Pulmonary artery endothelial cell (primary cell): ENCODE data around the gene FAM13A. TPM values are rescaled to one million over a fixed set of nuclear protein-coding genes. Genes with fewer than 3 reads are reported as not detected.
"Not testable (repeated sequence)": the region's sequence is repeated elsewhere in the genome, so short reads cannot be mapped to it uniquely, and the experiment has no call there.

Source experiments
- DNase-seq: peaks from one replicate; pipeline ENCODE4 v3.0.0-alpha.2; 2011; ENCODE audit warnings: low read depth, low spot score
- total RNA-seq: library from RNA; depleted of rRNA; stranded (reverse); fragments of >200 nt; gene quantifications from 2 replicates; pipeline ENCODE4 v1.2.3, GENCODE V29; 2014

Gene FAM13A
- total RNA-seq, 1 donor from 2014 or later = 4.0 TPM

DNA sequence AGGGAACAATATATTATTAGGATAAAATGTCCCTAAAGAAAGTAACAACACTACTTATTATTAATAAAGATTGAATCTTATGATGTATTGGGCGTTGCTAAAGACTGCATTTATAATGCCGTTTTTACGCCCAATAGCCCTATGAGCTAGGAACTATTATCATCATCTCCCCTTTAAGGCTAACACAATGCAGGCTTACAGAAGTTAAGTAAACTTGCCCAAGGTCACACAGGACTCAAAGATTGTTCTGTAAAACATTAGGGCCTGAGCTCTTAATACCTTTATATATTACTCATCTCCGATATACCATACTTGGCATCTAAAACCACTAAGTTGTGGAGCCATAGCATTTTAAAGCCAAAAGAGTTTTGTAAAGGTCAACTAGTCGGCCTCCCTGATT, 149.5 kb downstream of the FAM13A start:
- DNase-seq = no peak

- not testable (repeated sequence) for DNase-seq
Observed at GRCh38 chr4:88904240-88904639, 152.7 kb downstream of the FAM13A start.

GRCh38 chr4:88900432-88900831, 156.6 kb downstream of the FAM13A start:
- no peak for DNase-seq

GRCh38 chr4:88897752-88898151, 159.2 kb downstream of the FAM13A start:
- DNase-seq = no peak

- no peak for DNase-seq
Observed at GRCh38 chr4:88897180-88897579, 159.8 kb downstream of the FAM13A start.

GRCh38 chr4:88893961-88894360, 163.0 kb downstream of the FAM13A start:
- DNase-seq = no peak

- no peak for DNase-seq
Observed at GRCh38 chr4:88892646-88893045, 164.3 kb downstream of the FAM13A start.

- no peak for DNase-seq
Observed at GRCh38 chr4:88891636-88892035, 165.3 kb downstream of the FAM13A start.

DNA sequence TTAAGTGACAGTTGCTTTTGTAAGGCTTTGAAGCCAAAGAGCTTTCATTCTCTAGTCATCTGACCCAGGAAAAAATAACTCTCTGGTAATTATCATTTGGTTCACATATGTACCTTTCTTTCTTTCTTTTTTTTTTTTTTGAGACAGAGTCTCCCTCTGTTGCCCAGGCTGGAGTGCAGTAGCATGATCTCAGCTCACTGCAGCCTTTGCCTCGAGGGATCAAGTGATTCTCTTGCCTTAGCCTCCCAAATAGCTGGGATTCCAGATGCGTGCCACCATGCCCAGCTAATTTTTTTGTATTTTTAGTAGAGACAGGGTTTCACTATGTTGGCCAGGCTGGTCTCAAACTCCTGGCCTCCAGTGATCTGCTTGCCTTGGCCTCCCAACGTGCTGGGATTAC, 169.6 kb downstream of the FAM13A start:
- DNase-seq = not testable (repeated sequence)

DNA sequence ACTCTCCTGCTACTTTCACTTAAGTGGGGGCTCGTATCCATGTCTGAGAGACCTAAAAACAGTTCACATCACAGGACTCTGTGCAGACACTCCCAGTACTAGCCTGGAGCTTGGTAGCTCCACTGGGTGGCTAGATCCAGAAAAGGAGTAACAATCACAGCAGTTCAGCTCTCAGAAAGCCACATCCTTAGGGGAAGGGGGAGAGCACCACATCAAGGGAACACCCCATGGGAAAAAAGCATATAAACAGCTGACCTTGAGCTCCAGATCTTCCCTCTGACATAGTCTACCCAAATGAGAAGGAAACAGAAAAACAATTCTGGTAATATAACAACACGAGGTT, 175.8 kb downstream of the FAM13A start:
- DNase-seq = no peak

GRCh38 chr4:88880501-88881226, 176.3 kb downstream of the FAM13A start:
- DNase-seq = no peak

DNA sequence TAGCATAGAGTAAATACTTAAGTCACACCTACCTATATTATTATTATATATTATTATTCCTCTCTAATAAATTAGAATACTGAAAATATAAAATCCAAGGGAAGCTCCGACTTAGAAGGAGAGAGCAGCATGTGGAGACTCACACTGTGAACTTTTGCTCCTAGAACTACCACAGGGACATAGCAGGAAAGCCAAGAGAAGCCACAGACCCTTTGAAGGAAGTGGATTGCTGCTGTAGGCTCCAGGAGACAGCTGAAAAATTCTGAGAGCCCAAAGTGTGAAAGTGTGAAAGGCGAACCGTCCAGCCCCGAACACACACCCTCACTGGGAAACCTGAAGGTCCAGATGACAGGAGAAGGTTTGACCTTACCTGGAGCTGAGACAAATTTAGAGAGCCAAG, 177.0 kb downstream of the FAM13A start:
- no peak for DNase-seq

DNA sequence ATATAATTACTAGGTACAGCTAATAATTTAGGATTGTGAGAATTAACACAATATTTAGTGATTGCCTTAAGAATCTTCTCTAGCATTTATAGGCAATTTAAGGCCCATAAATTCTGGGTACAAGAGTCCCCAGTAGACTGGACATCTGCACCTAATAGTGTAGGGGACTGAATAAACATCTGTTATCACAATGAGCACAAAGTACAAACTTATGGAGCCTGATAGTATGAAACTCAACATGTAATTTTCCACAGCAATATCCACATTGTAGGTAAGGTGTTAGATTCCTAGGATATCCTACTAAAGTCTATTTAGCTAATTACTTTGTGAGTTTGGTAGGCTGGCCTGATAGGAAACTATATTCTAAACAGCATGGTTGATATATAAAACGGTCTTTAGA, 178.3 kb downstream of the FAM13A start:
- no peak for DNase-seq

GRCh38 chr4:88870428-88870827, 186.6 kb downstream of the FAM13A start:
- no peak for DNase-seq

DNA sequence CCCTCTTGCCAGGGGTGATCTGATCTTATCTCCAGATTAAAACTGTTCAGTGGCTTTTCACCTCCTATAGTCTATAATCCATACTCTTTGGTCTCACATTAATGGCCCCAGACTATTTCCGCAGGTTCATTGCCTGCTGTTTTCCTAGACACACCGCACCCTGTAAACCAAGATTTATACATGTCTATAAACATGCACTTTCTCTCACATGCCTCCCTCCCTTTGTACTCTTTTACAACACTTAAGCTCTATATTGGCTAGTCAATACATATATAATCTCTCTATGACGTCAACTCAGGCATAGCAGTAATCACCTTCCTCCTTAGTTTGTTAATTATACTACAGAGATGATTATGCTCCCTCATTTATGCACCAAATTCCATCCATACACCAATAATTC, 188.5 kb downstream of the FAM13A start:
- DNase-seq = no peak

DNA sequence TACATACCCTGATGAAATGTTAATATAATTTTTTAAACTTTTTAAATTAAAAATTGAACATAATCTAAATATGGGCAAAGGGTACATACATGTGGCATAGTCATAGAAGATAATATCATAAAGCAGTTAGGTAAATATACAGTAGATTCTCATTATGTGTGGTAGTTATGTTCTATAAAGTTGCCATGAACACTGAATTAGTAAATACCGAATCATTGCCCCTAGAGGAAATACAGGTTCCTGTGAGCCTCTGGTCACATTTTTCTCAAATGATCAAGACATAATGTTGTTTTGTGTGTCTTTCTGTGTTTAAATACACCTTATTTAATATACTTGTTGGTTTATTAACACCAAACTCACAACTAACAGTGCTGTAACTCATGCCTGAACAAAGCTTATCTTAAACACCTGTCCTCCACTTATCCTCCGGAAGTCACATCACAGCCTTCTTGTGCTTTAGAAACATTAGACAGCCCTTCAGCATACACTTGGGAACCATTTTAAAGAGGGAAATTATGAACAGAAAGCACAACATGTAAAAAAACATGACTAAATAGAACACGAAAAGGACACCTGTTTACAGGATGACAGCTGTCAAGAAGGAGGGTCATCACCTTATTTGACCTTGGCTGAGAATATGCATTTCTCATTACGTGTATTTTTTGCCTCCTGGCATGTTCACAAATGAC, 190.0 kb downstream of the FAM13A start:
- peak; percentile 67 for DNase-seq

DNA sequence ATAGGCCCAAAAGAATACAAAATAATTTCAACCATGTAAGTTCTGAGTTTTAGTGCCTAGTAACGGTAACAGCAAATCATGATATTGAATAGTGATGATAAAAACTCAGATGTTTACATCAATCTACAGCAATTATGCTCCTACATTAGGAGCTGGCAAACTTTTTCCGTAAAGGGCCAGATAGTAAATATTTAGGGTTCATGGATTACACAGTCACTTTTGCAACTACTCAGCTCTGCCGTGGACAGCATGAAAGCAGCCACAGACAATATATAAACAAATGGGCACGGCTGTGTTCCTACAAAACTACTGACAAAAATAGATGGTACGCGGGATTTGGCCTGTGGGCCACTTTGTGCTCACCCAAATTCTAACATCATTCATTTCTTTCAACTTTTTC, 191.5 kb downstream of the FAM13A start:
- no peak for DNase-seq

DNA sequence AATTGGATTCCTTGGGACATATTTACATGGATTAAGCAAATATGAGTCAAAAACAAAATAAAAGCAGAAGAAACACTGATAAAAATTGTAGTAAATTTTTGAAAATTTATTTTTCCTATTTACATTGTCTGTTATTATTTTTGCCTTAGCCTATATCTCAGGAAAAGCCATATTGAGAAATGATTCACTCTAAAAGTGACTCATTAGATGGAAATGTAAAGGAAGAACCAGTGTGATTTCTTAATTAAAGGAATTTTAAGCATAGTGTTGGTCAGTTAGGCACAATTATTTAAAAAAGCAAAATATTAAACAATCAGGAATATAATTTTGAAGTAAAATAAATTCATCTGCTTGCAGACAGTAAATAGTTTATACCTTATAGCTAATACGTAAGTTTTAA, 191.9 kb downstream of the FAM13A start:
- DNase-seq = no peak

DNA sequence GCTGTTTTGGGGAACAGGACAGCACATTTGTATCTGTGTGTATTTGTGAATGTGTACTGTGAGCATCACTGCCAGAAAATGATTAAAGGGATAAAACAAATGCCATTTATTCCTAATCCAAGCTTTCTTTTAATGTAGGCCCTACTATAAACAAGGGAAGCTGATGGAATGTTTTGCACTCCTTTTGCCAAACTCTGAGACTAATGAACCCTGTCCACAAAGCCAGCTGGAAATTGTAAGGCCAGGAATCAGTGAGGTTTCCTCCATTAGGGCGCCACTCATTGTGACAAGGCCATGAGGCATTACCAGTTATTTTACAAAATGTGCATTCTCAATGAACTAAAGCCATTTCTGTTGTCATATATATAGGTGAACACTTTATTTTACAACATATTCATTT, 196.4 kb downstream of the FAM13A start:
- DNase-seq = no peak

- no peak for DNase-seq
Observed at GRCh38 chr4:88859191-88859812, 197.7 kb downstream of the FAM13A start.

- no peak for DNase-seq
Observed at GRCh38 chr4:88858752-88859151, 198.2 kb downstream of the FAM13A start.

GRCh38 chr4:88857588-88857987, 199.4 kb downstream of the FAM13A start:
- no peak for DNase-seq

DNA sequence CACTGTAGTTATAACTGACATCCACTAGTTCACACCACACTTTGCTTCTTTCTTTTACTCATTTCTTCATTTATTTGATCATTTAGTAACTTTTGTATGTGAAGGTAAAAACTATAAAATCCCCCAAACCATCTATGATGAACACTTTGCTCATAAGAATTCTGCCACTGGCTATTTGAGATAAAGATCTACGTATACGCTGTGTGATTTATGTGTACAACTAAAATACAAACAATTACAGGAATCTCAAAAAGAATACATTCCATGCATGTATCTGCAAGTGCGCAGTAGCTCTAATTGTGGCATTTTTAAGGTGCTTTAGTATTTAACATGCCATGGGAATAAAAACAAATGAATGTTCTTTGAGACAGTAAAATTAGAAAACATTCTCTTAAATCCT, 202.5 kb downstream of the FAM13A start:
- no peak for DNase-seq
